Fibroblast of pulmonary artery (primary cell): ENCODE data around the gene SETD4.

Experiments used
- DNase-seq: peaks from one replicate; pipeline ENCODE4 v3.0.0-alpha.2; 2010; ENCODE audit warnings: low read depth
- H3K4me3 ChIP-seq: replicated peaks from 2 replicates; pipeline ENCODE4 v1.5.1; 2011; ENCODE audit warnings: low read depth, mild to moderate bottlenecking, control low read depth, low read length, moderate library complexity
- TF ChIP-seq, protein P1 (sequence below): IDR thresholded peaks from 2 replicates; pipeline ENCODE4 v1.5.1; 2011; ENCODE audit warnings: mild to moderate bottlenecking, control low read depth, low read length, inconsistent platforms; ENCODE audit errors: missing control alignments

Gene SETD4

DNA sequence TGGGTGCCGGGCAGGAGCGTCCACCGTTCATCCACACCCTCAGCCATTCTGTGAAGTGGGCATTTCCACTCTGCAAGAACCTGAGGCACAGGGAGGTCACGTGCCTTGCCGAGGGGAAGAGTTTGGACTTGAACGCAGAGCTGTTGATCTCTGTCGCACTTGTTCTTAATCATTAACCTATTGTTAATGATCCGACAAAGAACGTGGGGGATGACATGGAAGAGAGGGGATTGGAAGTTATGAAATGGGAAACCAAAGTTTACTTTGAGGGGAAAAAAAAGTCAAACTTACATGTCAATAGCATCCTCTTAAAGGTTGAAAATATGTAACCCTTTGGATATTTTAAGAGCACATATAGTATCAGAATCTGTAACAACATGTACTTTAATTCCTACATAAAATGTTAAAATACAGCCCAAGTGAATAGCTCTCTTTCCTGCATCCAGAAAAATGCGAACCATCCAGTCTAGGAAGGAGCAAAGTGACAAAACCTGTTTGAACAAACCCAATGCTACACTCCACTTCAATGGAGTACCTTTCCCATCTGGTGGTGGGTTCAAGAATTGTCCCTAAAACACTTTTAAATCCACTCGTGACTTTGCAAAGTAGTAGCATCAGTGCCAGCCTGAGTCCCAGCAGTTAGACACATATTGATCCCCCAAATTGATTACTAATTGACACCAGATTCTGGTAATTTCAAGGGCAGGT, 75.5 kb downstream of the SETD4 start:
- no peak for DNase-seq
- TF ChIP-seq, protein P1, sequence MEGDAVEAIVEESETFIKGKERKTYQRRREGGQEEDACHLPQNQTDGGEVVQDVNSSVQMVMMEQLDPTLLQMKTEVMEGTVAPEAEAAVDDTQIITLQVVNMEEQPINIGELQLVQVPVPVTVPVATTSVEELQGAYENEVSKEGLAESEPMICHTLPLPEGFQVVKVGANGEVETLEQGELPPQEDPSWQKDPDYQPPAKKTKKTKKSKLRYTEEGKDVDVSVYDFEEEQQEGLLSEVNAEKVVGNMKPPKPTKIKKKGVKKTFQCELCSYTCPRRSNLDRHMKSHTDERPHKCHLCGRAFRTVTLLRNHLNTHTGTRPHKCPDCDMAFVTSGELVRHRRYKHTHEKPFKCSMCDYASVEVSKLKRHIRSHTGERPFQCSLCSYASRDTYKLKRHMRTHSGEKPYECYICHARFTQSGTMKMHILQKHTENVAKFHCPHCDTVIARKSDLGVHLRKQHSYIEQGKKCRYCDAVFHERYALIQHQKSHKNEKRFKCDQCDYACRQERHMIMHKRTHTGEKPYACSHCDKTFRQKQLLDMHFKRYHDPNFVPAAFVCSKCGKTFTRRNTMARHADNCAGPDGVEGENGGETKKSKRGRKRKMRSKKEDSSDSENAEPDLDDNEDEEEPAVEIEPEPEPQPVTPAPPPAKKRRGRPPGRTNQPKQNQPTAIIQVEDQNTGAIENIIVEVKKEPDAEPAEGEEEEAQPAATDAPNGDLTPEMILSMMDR = no peak
- no peak overlapping the region for H3K4me3 ChIP-seq
